ENCODE data around the gene SLC35G3. TPM values are rescaled to one million over a fixed set of nuclear protein-coding genes. Genes with fewer than 3 reads are reported as not detected.

The SLC35G3 gene
- not detected in 2 replicates for total RNA-seq

DNA sequence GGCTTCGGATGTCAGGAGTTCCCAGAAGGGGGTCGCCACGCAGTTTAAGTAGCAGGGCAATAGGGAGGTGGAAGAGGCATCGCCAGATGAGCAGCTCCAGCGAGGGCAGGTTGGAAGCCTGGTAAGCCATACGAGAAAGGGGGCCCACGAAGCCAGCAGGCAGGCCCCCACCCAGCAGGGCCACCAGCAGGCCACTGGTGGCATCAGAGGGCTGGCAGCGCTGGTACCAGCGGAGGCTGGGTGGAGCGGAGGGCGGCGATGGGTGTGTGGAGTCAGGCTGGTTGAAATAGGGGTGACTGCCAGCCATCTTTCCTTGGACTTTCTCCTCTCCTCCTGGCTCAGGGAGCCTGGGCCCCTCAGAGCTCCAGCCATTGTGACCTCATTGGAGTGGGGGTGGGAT, at the start of gene SLC35G3:
SLC35G3 (minus strand) TSS at position 393 of the 400 bp plus-strand sequence; CDS start at position 307, 86 bp downstream.

DNA sequence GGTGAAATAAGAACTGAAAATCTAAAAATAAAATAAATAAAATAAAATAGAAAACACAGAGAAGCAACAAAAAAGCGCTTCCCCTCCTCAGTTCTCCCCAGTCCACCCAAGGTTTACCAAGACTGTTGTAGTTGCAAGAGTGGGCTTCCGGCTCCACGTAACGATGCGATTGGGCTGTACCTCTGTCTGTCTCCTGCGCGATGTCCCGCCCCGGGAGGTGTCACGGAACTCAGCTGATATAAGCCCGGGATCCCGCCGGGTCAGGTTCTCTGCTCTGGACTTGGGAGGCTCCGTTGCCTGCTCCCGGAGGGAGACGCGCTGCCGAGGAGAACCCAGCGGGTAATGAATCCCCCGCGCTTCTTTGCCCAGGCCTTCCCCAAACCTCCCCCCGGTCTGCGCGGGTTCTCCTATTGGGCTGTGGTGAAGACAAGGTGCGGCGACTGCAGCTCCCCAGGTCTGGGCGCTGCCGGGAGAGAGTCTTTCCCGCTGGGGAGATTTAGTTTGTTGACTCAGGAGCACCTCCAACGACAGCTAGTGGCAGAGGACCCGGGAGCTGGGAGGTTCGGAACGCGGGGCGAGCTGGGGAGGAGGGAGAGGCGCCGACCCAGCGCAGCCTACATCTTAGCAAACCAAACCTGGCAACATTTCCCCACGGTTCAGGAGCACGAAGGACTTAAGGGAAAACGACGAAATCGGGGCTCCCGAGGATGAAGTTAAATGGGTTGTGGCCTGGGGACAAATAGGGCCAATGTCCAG, 48.8 kb upstream of the SLC35G3 start, which contains the start of gene SLFN5:
SLFN5 (plus strand) TSS at position 268 of the 756 bp plus-strand sequence. CDS start 15,619 bp downstream, outside the sequence.

DNA sequence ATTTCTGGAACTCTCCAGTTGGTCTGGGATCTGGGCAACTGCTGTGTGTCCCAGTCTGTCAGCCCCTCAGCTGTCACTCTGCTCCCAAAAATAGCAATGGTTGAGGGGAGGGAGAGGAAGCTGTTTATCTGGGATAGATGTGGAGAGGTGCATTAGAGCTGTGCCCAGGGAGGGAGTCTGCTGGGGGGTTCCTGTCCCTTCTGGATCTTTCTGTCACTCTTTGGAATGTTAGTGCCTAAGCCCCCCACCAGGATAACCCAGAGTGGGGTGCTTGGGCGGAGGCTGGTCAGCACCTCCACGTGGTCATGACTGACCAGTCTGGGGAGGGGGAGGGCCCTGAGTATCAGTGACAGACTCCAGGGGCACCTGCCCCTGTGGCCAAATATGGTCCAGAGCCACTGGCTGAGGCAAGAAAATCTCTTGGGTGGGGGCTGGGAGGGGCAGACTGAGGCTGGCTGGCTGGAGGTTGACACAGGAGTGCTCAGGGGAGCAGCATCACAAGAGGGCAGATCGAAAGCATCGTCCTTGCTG, 46.8 kb downstream of the SLC35G3 start, which contains the start of gene UNC45B:
UNC45B (plus strand) TSS at position 443 of the 531 bp plus-strand sequence. CDS start 447 bp downstream, outside the sequence.

Other genes starting within 250 kb of the SLC35G3 start
- gene CCT6B, start 232.9 kb downstream of the SLC35G3 start, total RNA-seq: 1.8 and 3.0 TPM in 2 replicates
- gene ZNF830, start 232.9 kb downstream of the SLC35G3 start, total RNA-seq: 11.8 and 16.2 TPM in 2 replicates
- gene LIG3, start 213.9 kb downstream of the SLC35G3 start, total RNA-seq: 28.3 and 34.0 TPM in 2 replicates
- 5.9 and 6.1 TPM in 2 replicates for gene RFFL, start 130.7 kb downstream of the SLC35G3 start, total RNA-seq
- 6.4 and 8.2 TPM in 2 replicates for gene RAD51D, start 74.5 kb downstream of the SLC35G3 start, total RNA-seq
- not detected in 2 replicates for gene FNDC8, start 72.8 kb downstream of the SLC35G3 start, total RNA-seq
- 14.6 and 15.9 TPM in 2 replicates for gene NLE1, start 52.1 kb downstream of the SLC35G3 start, total RNA-seq
- not detected in 2 replicates for gene UNC45B, start 46.6 kb downstream of the SLC35G3 start, total RNA-seq
- 61.7 and 67.7 TPM in 2 replicates for gene SLFN5, start 48.7 kb upstream of the SLC35G3 start, total RNA-seq
- 36.7 and 54.3 TPM in 2 replicates for gene SLFN11, start 179.2 kb upstream of the SLC35G3 start, total RNA-seq
- gene SLFN12, start 238.1 kb upstream of the SLC35G3 start, total RNA-seq: 15.9 and 19.6 TPM in 2 replicates

All from smooth muscle cell of bladder (primary cell).